RWPE2 (cell line): ENCODE results near the gene GOLGA1.

Experiments
- ATAC-seq: fragments of 200-7000 bp; cut with Tn5 transposase; 3 replicates; pipeline ENCODE4 v1.9.1; 2021; ENCODE audit warnings: low read depth
- DNase-seq: peaks from one replicate; pipeline ENCODE4 v3.0.0-alpha.2; 2020; ENCODE audit warnings: low spot score
- H3K27ac ChIP-seq: fragments of 450-650 bp; 2 replicates; pipeline ENCODE4 v1.5.1; 2017; ENCODE audit warnings: mild to moderate bottlenecking; ENCODE audit not compliant: poor library complexity, severe bottlenecking
- H3K27me3 ChIP-seq: fragments of 250-450 bp; sonication (Bioruptor Pico); 2 replicates; pipeline ENCODE4 v1.5.1; 2021; ENCODE audit warnings: mild to moderate bottlenecking, moderate library complexity; ENCODE audit not compliant: insufficient read depth, poor library complexity, severe bottlenecking
- H3K36me3 ChIP-seq: fragments of 250-450 bp; sonication (Bioruptor Pico); 2 replicates; pipeline ENCODE4 v1.5.1; 2020; ENCODE audit warnings: low read depth, mild to moderate bottlenecking, moderate library complexity
- H3K4me1 ChIP-seq: fragments of 250-450 bp; sonication (Bioruptor Pico); 2 replicates; pipeline ENCODE4 v1.5.1; 2021; ENCODE audit warnings: mild to moderate bottlenecking, moderate library complexity; ENCODE audit not compliant: insufficient read depth, poor library complexity, severe bottlenecking
- H3K4me3 ChIP-seq: fragments of 250-450 bp; sonication (Bioruptor Pico); 2 replicates; pipeline ENCODE4 v1.5.1; 2021; ENCODE audit warnings: mild to moderate bottlenecking, moderate library complexity; ENCODE audit not compliant: severe bottlenecking
- H3K9me3 ChIP-seq: fragments of 250-450 bp; sonication (Bioruptor Pico); 2 replicates; pipeline ENCODE4 v1.5.1; 2021; ENCODE audit warnings: mild to moderate bottlenecking, moderate library complexity; ENCODE audit not compliant: severe bottlenecking
- TF ChIP-seq, protein P1 (sequence below): fragments of 450-650 bp; IDR thresholded peaks from one replicate; pipeline ENCODE4 v1.5.1; 2017; ENCODE audit warnings: mild to moderate bottlenecking, moderate library complexity; ENCODE audit not compliant: poor library complexity, severe bottlenecking

The GOLGA1 gene

DNA sequence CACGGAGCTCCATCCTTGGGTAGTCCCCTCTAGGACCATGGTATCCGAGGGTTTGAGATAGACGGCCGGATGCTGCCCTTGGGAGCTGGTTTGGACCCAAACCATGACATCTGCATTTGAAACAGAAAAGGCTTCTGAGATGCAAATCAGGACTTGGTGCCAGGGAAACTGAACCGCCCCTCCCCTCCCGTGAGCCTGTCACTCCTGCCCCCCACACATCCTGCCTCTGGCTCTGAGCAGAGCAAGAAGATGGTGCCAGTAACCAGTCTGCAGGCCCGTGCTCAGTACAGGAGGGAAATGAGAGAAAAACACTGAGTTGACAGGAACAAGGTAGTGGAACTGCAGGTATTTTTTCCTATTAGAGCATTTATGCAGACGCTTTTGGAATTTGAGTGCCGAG lies 60.4 kb downstream of the GOLGA1 start:
- H3K4me1 ChIP-seq = no peaks in the 10 kb centered on the region
- no peaks in the 10 kb centered on the region for H3K27me3 ChIP-seq
- DNase-seq (no peak), ATAC-seq (no peak)
- H3K4me3 ChIP-seq = no peak overlapping the region
- TF ChIP-seq, protein P1, sequence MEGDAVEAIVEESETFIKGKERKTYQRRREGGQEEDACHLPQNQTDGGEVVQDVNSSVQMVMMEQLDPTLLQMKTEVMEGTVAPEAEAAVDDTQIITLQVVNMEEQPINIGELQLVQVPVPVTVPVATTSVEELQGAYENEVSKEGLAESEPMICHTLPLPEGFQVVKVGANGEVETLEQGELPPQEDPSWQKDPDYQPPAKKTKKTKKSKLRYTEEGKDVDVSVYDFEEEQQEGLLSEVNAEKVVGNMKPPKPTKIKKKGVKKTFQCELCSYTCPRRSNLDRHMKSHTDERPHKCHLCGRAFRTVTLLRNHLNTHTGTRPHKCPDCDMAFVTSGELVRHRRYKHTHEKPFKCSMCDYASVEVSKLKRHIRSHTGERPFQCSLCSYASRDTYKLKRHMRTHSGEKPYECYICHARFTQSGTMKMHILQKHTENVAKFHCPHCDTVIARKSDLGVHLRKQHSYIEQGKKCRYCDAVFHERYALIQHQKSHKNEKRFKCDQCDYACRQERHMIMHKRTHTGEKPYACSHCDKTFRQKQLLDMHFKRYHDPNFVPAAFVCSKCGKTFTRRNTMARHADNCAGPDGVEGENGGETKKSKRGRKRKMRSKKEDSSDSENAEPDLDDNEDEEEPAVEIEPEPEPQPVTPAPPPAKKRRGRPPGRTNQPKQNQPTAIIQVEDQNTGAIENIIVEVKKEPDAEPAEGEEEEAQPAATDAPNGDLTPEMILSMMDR = no peak
- H3K36me3 ChIP-seq = peaks cover 46% of the 10 kb centered on the region
- no peak overlapping the region for H3K27ac ChIP-seq
- no peaks in the 10 kb centered on the region for H3K9me3 ChIP-seq

DNA sequence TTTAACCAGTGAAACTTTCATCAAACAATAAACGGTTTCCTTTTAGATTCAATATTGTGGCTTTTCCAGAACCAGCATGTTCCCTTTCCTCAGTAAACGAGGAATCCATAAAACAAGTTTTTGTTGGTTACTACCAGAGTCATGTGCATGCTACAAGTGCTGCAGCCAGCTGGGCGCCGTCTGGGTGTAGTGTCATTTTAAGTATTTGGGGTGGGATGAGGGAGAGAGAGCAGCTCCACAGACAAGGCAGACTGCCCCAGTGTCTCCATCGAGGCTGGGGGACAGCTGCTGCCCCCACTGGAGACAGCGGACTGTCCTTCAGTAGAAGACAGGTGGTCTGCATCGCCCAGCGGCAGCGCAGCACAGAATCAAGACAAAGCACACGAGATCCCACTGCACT lies 61.7 kb downstream of the GOLGA1 start:
- Histone ChIP-seq H3K36me3 (peaks cover 54% of the 10 kb centered on the region), H3K9me3 (no peaks in the 10 kb centered on the region), H3K4me3 (no peak overlapping the region), H3K27ac (no peak overlapping the region), H3K27me3 (no peaks in the 10 kb centered on the region), H3K4me1 (no peaks in the 10 kb centered on the region)
- DNase-seq (no peak), ATAC-seq (no peak)
- TF ChIP-seq, protein P1 = no peak

DNA sequence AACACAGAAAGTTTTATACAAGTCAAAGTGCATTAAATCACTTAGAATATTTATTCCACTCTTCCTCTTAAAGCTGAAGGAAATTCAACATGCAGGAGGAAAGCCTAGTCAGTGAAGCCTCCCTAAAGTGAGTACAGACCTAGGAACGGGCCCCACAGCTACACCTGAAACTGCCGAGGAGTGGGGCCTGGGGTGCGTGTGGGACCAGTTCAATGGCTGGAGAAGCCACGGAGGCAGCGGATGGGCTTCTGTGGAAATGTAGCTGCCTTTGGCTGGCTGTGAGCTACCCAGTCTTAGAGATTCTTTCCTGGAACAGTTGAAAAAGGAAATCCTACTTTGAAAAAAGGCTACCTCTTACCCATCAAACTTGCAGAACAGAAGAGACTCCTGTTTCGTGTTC lies 62.4 kb downstream of the GOLGA1 start:
- Histone ChIP-seq H3K27ac (no peak overlapping the region), H3K27me3 (no peaks in the 10 kb centered on the region), H3K4me3 (no peak overlapping the region), H3K4me1 (no peaks in the 10 kb centered on the region), H3K36me3 (peaks cover 61% of the 10 kb centered on the region), H3K9me3 (no peaks in the 10 kb centered on the region)
- TF ChIP-seq, protein P1 = no peak
- no peak for DNase-seq
- no peak for ATAC-seq

DNA sequence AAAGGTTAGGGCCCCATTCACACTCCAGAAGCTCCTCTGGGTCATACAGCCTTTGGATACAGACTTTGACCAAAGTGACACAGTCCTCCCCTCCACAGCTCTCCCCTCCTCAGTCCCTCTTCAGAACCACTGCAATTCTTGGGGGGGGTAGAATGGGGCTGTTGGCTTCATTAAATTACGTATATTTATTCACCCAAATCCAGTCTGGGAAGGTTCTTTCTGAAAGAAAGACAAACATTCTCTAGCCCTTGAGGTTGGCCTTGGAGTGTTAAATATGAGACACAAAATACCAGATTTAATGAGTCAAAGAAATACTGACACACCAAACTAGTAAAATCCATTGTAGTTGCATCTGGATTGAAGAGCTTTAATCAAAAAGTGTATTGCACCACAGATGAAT lies 62.9 kb downstream of the GOLGA1 start:
- Histone ChIP-seq H3K4me3 (no peak overlapping the region), H3K27ac (no peak overlapping the region), H3K27me3 (no peaks in the 10 kb centered on the region), H3K36me3 (peaks cover 66% of the 10 kb centered on the region), H3K4me1 (peaks cover 1% of the 10 kb centered on the region), H3K9me3 (no peaks in the 10 kb centered on the region)
- TF ChIP-seq, protein P1 = no peak
- DNase-seq = no peak
- ATAC-seq = no peak

DNA sequence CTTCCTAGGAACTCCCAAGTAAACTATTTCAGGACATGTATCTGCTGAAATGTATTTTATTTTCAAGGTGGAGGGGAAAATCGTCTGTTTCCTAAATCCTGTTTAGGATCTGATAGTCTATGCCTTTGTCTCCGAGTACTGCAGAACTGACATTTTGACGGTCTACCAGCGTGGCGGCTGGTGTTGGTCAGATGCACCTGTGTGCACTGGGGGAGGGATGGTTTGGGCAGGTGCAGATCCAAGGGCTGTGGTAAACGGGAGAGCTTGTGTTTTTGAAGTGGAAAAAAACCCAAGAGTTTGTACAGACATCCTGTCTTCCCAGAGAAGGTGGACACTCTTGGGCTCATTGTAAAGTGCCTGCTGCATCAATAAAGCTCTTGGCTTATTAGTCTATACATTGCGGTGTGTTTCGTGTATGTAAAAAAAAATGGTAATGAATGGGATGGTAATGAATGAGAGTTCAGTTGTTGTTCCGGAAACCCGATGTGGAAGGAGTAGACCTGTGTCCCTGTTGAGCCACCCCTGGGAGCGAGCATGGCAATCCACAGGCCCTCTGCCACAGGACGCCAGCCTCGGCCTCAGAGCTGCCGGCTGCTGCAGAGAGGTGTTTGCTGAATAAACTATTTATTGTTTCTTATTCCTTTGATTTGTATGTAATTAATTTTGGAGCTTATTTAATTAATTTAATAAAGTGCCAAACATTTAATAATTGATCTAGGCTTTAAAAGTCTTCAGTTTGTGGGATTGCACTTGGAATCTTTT lies 63.7 kb downstream of the GOLGA1 start:
- Histone ChIP-seq H3K36me3 (peaks cover 73% of the 10 kb centered on the region), H3K4me1 (peaks cover 10% of the 10 kb centered on the region)

More for the DNA sequence above, 63.7 kb downstream of the GOLGA1 start:
- TF ChIP-seq, protein P1 = no peak
- Histone ChIP-seq H3K9me3 (no peaks in the 10 kb centered on the region), H3K4me3 (no peak overlapping the region), H3K27me3 (no peaks in the 10 kb centered on the region), H3K27ac (no peak overlapping the region)
- DNase-seq (no peak), ATAC-seq (no peak)
